DOHH2 (cell line): ENCODE data around the gene SYT11.

ENCODE experiments used
- EZH2phosphoT487 ChIP-seq: fragments of 200-600 bp; sonication (generic); IDR thresholded peaks from 2 replicates; pipeline ENCODE4 v1.6.1; 2017; ENCODE audit warnings: borderline replicate concordance, mild to moderate bottlenecking, antibody characterized with exemption, low read length, moderate library complexity, mixed read lengths
- TF ChIP-seq, protein P1 (sequence below): fragments of 200-600 bp; sonication (generic); IDR thresholded peaks from one replicate; pipeline ENCODE4 v1.5.1; 2014; ENCODE audit warnings: antibody characterized with exemption, mild to moderate bottlenecking, low read depth, low read length; ENCODE audit not compliant: poor library complexity, severe bottlenecking

DNA sequence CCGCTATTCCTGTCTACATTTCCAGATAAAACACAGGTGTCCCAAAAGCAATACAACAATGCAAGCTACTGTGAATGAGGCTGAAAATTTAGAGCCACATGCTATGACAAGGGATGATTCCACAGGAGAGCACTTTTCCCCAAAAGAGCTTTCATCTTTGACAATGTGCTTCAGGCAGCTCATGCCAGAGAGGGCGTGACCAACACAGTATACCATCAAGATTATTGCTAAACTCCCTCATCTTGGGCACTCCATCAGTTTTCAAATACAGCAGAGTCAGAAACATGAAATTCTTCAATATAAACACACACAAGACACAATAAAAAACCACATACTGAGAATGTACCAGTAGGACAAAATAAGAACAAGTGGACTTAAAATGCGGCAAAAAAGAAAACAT, 9.0 kb upstream of the SYT11 start:
- TF ChIP-seq, protein P1, sequence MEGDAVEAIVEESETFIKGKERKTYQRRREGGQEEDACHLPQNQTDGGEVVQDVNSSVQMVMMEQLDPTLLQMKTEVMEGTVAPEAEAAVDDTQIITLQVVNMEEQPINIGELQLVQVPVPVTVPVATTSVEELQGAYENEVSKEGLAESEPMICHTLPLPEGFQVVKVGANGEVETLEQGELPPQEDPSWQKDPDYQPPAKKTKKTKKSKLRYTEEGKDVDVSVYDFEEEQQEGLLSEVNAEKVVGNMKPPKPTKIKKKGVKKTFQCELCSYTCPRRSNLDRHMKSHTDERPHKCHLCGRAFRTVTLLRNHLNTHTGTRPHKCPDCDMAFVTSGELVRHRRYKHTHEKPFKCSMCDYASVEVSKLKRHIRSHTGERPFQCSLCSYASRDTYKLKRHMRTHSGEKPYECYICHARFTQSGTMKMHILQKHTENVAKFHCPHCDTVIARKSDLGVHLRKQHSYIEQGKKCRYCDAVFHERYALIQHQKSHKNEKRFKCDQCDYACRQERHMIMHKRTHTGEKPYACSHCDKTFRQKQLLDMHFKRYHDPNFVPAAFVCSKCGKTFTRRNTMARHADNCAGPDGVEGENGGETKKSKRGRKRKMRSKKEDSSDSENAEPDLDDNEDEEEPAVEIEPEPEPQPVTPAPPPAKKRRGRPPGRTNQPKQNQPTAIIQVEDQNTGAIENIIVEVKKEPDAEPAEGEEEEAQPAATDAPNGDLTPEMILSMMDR, result no peak
- no peak for TF ChIP-seq EZH2phosphoT487
